ENCODE results near the gene DST.

GRCh38 chr6:56581296-56581925 lies 61.3 kb downstream of the DST start:
- TF ChIP-seq ZNF274 (IDR thresholded peaks at IDR 0.05; ENCODE audit: low read depth, low read length) (no peak), SUZ12 (IDR thresholded peaks at IDR 0.05; ENCODE audit: extremely low read depth, insufficient read depth, insufficient read length) (no peak), YY1 (IDR thresholded peaks at IDR 0.05; ENCODE audit: insufficient read depth, insufficient read length) (no peak)

Measured in NT2/D1 (cell line).